Measurements from ENCODE around the gene KLF6.

- TF ChIP-seq POLR2AphosphoS5 (IDR thresholded peaks at IDR 0.05) (peak; percentile 6 to 48 (median 23)), POLR2A (IDR thresholded peaks at IDR 0.05) (no peak)
- TF ChIP-seq, protein P1, sequence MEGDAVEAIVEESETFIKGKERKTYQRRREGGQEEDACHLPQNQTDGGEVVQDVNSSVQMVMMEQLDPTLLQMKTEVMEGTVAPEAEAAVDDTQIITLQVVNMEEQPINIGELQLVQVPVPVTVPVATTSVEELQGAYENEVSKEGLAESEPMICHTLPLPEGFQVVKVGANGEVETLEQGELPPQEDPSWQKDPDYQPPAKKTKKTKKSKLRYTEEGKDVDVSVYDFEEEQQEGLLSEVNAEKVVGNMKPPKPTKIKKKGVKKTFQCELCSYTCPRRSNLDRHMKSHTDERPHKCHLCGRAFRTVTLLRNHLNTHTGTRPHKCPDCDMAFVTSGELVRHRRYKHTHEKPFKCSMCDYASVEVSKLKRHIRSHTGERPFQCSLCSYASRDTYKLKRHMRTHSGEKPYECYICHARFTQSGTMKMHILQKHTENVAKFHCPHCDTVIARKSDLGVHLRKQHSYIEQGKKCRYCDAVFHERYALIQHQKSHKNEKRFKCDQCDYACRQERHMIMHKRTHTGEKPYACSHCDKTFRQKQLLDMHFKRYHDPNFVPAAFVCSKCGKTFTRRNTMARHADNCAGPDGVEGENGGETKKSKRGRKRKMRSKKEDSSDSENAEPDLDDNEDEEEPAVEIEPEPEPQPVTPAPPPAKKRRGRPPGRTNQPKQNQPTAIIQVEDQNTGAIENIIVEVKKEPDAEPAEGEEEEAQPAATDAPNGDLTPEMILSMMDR (IDR thresholded peaks at IDR 0.05): no peak
Measured at GRCh38 chr10:3774814-3775695, 10.0 kb downstream of the KLF6 start.

All from transverse colon (tissue), 4 donors.